ENCODE data around the gene CALHM2.
"Not testable (repeated sequence)": the region's sequence is repeated elsewhere in the genome, so short reads cannot be mapped to it uniquely, and the experiment has no call there.

The CALHM2 gene

GRCh38 chr10:103451831-103452505 is at the start of gene CALHM2:
CALHM2 (minus strand) TSS chr10:103452370; CDS start chr10:103449941, 2,429 bp downstream.
- peak; percentile 17 for DNase-seq

DNA sequence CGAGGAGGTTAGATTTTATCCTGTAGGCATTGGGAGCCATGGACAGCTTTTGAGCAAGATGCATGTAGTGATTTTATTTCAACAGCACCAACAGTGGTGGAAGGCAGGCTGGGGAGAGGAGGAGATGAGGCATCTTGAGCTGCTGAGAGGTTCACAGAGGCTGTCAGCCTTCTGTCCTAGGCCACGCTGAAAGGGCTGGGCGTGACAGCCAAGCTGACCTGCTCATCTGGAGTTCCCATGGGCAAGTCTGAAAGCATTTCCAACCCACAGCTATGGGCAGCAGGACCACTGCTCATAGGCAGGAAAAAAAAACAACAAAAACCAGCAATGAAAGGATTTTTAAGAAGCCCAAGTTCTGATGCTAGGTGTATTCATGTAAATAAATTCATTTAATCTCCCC is 49.0 kb upstream of the CALHM2 start:
- no peak for DNase-seq

DNA sequence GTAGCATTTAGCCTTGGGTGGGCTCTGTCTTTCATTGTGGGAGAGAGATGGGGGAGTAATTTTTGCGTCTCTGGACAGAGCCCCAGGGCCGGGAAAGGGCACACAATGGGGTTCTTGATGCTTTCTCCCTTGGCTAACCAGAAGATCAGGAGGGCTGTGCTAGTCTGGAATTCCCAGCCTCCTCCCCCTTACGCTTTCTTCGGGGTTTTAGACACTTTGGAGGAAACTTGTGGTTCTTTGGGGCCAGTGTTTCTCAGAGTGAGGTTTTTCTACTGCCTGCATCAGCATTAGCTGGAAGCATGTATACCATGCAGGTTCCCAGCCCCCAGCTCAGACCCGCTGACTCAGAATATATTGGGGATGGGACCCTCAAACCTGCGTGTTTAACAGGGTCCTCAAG is 48.3 kb upstream of the CALHM2 start:
- no peak for DNase-seq

DNA sequence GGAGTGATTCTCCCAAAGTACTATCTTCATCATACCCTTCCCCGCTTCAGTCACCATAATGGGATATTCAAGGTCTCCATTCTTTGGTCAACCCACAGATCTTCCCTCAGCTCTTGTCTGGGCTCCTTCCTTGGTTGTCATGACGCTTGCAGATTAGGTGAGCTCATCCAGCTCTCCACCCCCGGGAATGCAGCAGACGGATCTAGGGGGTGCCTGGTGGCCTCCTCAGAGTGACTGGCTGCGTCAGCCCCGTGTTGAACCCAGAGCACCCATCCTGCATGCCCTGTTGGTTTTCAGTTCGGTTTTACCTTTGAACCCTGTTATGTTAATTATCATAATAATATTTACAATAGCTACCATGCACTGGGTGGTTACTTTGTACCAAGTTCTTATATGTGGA is 47.7 kb upstream of the CALHM2 start:
- no peak for DNase-seq

DNA sequence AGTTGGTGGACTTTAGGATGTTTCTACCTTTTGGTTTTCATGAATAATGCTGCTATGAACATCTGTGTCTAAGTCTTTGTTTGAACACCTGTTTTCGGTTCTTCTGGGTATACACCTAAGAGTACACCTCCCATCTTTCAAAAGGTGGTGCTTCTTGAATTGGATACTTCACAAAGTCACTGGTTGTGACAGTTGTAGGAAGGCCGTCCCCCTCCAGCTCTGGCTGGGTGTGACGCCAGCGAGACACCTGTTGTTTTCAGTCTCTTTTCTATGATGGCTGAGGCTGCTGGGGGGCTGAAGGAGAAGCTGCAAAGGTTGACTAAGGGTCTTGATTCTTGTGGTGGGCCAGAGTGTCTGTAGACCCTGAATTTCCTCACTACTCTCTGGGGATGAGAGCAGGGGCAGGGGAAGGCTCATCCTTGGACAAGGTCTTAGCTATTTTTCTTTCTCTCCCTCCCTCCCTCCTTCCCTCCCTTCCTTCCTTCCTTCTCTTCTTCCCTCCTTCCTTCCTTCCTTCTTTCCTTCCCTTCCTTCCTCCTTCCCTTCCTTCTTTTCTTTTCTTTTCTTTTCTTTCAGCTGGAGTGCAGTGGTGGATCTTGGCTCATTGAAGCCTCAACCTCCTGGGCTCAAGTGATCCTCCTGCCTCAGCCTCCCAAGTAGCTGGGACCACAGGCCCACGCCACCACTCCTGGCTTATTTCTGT is 46.9 kb upstream of the CALHM2 start:
- no peak for DNase-seq

GRCh38 chr10:103497161-103497915 is 45.2 kb upstream of the CALHM2 start:
- DNase-seq = no peak

- DNase-seq = no peak
Measured at GRCh38 chr10:103495321-103495720, 43.2 kb upstream of the CALHM2 start.

DNA sequence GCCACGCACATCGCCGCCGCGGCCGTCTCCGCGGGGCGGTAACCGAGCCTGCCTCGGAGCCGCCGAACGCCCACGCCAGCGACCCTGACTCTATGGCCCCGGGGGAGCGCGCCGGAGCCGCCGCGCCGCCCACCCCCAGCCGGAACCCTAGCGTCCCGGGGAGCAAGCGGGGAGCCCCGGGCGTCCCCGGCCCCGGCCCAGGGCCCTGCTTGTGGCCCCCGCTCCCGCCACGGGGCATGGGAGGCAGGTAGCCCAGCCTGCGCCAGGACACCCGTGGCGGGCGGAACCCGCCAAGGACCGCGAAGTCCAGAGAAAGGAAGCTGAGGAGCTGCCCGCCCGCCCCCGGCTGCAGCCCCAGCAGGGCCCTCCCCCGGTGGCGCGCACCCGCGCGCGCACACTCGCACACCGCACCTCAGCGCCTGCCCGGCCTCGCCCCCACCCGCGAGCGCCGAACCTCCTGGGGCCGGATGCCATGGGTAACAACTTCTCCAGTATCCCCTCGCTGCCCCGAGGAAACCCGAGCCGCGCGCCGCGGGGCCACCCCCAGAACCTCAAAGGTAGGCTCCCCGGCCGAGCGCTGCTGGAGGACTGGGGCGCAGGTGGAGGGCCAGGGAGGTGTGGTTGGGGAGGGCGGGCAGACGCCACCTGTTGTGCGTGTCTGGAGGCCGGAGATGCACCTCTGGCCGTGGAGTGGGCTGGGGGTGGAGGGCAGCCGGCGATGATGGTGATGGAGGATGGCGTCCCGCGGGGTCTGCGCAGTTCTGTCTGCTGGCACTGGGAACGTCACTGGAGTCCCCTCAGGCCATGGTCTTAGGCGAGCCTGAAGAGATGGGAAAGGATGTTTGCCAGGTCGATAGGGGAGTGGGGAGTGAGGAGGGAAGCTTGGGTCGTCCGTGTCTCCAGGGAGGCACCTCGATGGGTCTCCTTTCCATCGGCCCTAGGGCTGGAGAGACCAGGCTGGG is 42.0 kb upstream of the CALHM2 start:
- no peak for DNase-seq

- DNase-seq = peak; percentile 34
Measured at GRCh38 chr10:103493362-103493915, 41.3 kb upstream of the CALHM2 start, which contains the start of gene NEURL1. NEURL1 (plus strand) TSS chr10:103493705; CDS start chr10:103494388, 683 bp downstream.

GRCh38 chr10:103492655-103493261 is 40.6 kb upstream of the CALHM2 start:
- no peak for DNase-seq

DNA sequence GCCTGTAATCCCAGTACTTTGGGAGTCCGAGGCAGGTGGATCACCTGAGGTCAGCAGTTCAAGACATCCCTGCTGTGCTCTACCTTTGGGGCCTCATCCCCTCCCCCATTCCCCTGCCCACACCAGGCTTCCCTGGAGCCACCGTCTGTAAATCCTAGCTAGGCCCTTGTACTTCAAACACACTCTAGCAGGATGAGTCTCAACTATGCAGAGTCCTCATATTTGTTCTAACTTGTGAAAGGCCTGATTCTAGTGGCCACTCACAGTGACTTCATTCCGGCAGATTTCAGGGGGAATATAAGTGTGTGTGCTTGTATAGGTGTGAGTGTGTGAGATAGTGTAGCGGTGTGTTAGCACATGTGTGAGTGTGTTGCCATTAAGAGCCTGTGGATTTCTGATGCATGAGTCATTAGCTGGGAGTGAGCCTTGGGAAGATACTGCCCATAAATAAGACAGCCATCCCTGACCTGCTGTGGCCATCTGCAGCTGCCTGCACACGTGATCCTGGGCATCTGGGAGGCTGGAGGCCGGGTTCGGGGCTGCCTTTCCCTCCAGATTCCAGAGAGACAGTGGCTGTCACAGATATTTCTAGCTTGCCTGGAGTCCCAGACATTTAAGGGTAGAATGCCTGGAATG is 39.7 kb upstream of the CALHM2 start:
- DNase-seq = no peak

- no peak for DNase-seq
Measured at GRCh38 chr10:103490986-103491314, 38.8 kb upstream of the CALHM2 start.

DNA sequence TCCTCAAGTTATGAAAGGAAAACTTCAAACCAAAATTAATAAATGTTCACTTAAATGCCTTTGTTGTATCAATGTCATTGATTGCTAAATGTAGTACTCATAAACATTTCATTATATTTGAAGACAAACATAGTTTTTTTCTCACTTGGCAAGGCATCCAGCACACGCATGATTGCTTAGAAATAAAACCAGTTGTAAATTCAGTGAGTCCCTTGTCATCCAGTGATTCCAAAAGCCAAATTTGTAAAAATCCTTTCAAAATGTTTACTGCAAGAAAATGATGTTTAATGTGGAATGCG is 35.2 kb upstream of the CALHM2 start:
- DNase-seq = no peak

GRCh38 chr10:103486635-103487409 is 34.7 kb upstream of the CALHM2 start:
- not testable (repeated sequence) for DNase-seq

GRCh38 chr10:103481974-103482531 is 29.9 kb upstream of the CALHM2 start:
- no peak for DNase-seq

DNA sequence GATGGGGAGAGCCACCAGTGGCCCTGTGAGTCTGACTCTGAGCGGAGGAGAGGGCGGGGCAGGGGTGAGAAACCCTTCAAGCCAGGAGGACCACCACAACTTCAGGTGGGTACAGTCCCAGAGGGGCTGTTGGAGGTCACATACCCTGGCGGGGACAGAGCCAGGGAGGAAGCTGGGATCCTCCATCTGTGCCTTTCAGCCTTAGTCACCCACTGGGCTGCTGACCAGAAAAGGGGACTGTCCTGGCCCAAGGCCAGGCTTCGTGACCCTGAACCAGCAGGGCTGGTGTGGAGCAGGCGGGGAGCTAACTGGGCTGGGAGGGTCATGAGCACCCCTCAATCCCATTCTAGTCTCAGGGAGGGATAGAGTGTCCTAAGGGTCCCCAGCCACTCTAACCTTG is 28.4 kb upstream of the CALHM2 start:
- DNase-seq = no peak

DNA sequence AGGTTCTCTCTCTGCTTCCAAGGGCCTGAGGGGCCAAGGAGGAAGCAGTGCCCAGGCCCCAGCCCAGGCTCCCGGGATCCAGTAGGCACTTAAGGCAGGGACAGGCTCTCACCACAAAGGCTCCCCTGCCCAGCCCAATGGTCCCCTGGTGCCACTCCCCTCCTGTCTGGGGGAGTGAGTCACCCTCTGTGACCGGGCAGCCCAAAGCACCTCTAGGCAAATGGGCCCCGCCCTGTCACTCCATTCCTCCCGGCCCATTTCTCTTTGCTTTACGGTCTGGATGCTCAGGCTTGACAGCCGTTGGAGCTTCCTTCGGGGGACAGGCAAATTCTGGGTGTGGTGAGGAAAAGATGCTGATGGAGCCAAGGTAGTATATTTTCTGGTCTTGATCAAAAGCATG is 27.0 kb upstream of the CALHM2 start, which contains the start of gene CALHM3:
Gene CALHM3 (minus strand): TSS at position 106 of the 400 bp plus-strand sequence. CDS start 208 bp downstream, outside the sequence.
- no peak for DNase-seq

- no peak for DNase-seq
Measured at GRCh38 chr10:103478671-103479070, 26.5 kb upstream of the CALHM2 start.

DNA sequence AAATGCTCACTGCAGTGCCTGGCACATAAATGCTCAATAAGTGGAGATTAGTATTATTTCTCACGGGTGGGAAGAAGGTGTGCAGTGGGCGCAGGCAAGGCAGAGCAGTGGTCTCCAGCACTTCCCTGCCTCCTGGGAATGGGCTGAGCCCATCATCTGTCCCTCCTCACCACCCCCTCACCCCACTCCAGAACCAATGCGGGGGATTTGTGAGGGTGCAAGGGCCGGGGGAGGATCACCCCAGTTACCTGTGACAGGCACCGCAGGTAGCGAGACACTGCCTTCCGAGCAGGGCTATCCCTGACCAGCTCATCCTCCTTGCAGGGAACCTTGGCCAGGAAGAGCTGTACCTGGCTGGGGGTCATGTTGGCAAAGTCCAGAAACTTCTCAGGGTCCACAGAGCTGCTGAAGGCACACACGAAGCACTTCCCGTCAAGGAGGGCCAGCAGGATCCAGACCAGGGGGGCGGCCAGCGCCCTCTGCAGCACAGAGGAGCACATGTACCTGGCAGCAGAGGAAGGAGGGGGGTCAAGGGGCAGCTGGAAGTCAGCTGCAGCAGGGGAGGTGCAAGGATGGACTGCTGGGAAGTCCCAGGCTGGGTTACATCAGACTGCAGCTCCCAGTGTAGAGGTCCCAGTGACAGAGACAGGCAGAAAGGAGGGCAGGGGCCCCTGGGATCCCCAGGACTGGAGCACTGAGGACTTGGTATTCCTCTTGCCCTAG is 24.0 kb upstream of the CALHM2 start:
- DNase-seq = no peak

DNA sequence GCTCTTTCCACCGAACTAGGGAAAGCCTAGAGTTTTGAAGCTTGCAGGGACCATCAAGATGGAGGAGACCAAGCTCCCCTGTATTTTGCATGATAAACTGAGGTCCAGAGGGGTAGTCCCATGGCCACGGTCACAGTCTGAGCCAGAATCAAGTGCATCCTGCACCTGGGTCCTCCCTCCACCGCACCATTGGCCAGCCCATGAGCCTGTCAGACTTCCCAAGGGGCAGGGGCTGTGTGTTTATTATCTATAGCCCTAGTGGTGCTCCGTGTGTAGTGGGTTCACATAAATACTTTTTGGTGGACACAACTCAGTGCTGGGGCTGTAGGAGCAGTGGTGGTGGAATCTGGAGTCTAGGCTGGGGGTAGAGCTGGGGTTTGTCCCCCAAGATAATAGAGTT is 23.3 kb upstream of the CALHM2 start:
- DNase-seq = no peak

All from NCI-H1105 (cell line).